T follicular helper cell (primary cell): Measurements from ENCODE around the gene KCNS3.

Source experiments
- DNase-seq: peaks from one replicate; pipeline ENCODE4 v3.0.0-alpha.2; 2020; ENCODE audit warnings: low read depth
- total RNA-seq, 2 experiments: gene quantifications; one replicate each; lab custom pipeline; 2026; lab: John Stamatoyannopoulos, UW

Gene KCNS3
- total RNA-seq, result 0 reads per million in 2 experiments

GRCh38 chr2:17878281-17879136 is at the start of gene KCNS3:
Gene KCNS3 (plus strand): TSS chr2:17878667. CDS start chr2:17931009, 52,342 bp downstream.
- no peak for DNase-seq

GRCh38 chr2:17830053-17831034 is 48.1 kb upstream of the KCNS3 start:
- DNase-seq, result no peak

GRCh38 chr2:17835516-17835915 is 43.0 kb upstream of the KCNS3 start:
- no peak for DNase-seq

DNA sequence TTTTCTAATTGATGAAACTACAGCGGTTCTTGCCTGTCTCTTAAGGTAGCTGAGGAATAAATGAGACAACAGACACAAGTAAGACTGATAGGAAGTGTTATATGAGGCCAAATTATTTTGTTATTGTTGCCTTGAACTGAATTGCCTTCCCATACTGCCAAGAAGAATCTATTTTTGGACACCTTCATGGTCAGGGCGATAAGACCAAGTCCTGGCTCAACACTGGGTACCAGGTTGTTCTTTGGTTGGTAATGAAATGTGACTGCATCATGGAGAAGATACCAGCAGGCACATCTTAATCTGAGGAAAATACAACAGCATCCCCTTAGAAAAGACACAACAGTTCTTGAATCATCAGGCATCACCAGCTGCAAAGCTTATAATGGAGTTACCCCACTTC is 38.5 kb upstream of the KCNS3 start:
- DNase-seq, result no peak

GRCh38 chr2:17843457-17843856 is 35.0 kb upstream of the KCNS3 start:
- no peak for DNase-seq

DNA sequence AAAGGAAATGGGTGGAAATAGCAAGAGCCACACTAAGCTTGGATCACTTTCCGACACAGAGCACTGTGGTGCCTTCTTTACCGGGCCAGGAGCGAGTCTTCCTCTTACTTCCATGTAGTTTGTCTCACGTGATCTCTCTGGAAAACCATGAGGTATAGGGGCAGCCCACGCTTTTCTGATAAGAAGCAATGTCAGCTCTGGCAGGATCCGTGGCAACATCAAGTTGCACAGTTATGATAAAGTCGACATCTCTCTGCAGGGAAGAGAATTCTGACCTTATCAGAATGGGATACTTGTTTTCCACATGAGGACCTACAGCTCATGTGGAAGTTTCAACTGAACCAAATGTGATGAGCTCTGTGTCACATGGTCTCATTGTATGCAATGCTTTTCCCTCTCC is 32.7 kb upstream of the KCNS3 start:
- DNase-seq, result no peak

GRCh38 chr2:17846676-17847075 is 31.8 kb upstream of the KCNS3 start:
- no peak for DNase-seq

DNA sequence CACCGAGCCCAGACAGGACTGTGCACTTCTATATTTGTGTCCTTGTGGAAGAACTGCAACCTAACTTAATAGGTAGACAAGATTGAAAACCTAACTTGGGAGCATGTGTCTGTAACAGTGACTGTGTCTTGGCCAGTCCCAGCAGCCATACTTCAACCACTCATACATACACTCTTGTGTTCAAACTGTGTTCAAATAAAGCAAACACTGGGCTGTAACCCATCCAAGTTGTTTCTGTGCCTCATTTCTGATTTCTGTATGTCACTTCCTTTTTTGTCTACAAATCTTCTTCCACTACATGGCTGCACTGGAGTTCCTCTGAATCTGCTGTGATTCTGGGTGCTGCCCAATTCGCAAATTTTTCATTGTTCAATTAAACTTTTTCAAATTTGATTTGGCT is 31.2 kb upstream of the KCNS3 start:
- no peak for DNase-seq

DNA sequence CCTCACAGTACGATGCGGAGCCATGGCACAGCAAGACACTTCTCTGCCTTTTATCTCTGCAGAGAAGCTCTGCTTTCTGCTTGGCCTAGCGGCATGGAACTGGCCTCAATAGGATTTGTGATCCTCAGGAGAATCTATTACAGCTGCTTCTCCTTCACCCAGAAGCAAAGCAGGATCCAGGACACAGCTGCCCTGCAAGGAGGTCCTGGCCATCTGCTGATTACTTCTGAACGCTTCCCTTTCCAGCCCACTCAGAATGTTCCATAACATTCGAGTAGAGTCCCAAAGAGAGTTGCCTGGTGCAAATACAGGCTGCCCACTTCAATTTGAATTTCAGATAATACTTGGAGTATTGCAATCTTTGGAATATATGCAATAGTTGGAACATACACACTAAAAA is 29.2 kb upstream of the KCNS3 start:
- no peak for DNase-seq

DNA sequence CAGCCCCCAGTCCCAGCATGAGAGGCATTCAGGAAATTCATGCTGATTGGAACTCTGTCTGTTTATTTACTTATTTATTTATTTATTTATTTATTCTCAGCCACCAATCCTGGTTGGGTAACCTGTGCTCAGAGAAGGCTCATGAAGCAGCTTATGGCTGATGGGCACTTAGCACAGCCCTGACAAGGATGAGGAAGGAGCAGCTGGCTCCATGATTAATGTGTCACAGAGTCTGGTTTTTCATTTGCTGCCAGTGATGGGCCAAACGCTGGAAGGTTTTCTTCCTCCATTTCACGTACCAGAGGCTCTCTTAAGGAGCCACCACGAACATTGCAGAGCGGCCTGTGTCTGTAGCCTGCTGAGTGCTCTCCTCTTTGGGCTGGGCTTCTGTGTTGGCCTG is 28.3 kb upstream of the KCNS3 start:
- no peak for DNase-seq

GRCh38 chr2:17851731-17852585 is 26.5 kb upstream of the KCNS3 start:
- no peak for DNase-seq

DNA sequence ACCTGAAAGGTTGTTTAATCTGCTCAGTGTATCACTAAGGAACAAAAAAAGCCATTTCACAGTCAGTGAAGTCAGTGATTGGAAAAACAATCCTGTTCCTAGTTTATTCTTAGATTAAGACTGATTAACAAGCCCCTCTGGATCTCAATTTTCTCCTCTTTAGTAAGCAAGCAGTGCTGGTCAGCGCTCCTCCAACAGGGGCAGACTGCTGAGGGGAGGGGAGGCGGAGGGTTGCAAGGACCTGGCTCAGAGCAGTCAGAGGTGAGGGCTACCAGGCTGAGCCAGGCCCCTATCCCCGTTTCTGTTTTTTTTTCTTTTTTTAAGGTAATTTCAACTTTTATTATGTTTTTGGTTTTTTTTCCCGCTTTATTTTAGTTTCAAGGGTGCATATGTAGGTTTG is 24.7 kb upstream of the KCNS3 start:
- no peak for DNase-seq

GRCh38 chr2:17857021-17857420 is 21.4 kb upstream of the KCNS3 start:
- DNase-seq, result no peak

GRCh38 chr2:17858064-17858463 is 20.4 kb upstream of the KCNS3 start:
- no peak for DNase-seq

DNA sequence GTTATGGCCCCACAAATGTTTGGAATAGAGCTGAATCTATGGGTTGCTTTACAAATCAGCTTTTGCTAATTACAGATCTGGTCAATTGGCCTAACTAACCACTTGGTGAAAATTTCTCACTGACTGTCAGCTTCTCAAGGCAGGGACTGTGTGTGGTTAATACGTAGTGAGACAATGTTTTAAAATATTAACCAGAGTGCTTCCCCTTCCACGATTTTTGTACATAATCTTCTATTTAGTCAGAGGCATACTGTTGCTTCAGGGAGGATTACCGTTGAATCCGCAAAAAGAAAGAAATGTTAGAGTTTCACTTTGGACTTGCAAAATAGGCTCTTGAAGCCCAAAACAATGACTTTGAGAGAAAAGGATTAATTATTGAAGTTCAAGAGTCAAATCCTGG is 14.9 kb upstream of the KCNS3 start:
- no peak for DNase-seq

- DNase-seq, result no peak
These were observed 13.8 kb upstream of the KCNS3 start for GRCh38 chr2:17864676-17865075.

GRCh38 chr2:17867133-17867532 is 11.3 kb upstream of the KCNS3 start:
- no peak for DNase-seq

- DNase-seq, result no peak
These were observed 9.3 kb upstream of the KCNS3 start for GRCh38 chr2:17869128-17869527.

GRCh38 chr2:17871639-17872038 is 6.8 kb upstream of the KCNS3 start:
- DNase-seq, result no peak

DNA sequence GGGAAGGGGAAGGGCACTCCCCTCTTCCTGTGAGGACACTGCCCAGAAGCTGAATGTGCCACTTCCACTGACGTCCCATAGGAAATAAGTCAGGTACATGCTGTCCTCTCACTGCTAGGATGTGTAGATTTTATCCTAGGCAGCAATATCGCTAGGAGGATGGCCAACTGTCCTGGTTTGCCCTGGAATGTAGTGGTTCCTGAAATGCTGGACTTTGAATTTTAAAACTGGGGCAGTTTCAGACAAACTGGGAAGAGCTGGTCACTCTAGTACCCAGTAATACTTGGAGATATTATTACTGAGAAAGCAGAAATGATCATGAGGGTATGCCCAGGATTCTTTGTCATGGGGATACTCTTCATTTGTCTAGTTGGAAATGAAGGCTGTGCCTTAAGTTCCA is 5.4 kb upstream of the KCNS3 start:
- no peak for DNase-seq

- no peak for DNase-seq
These were observed 1.9 kb upstream of the KCNS3 start for GRCh38 chr2:17876590-17876989.

GRCh38 chr2:17877811-17878280 is 621 bp upstream of the KCNS3 start:
- no peak for DNase-seq
